IMR-90 (cell line): ENCODE results near the gene PANK4. TPM values are rescaled to one million over a fixed set of nuclear protein-coding genes. Genes with fewer than 3 reads are reported as not detected.

Experiments
- ATAC-seq: fragments of 200-7000 bp; cut with Tn5 transposase; 2 replicates; pipeline ENCODE4 v1.9.1; 2020; ENCODE audit warnings: low read depth, mild to moderate bottlenecking, moderate library complexity
- BruUV-seq: library from RNA; stranded (reverse); fragments of 400-500 nt; replicated peaks from 2 replicates; lab custom pipeline; 2021; lab: Mats Ljungman, UMichigan
- CTCF ChIA-PET: fragments of 300-600 bp; formaldehyde crosslinking; extraction: SDS; loops from one replicate; lab custom pipeline; 2021; ENCODE audit warnings: antibody characterized with exemption; lab: Yijun Ruan, JAX
- POLR2A ChIA-PET: fragments of 300-600 bp; sonication (Branson Sonifier 250); formaldehyde crosslinking; loops from one replicate; lab custom pipeline; 2022; ENCODE audit warnings: antibody characterized with exemption; ENCODE audit not compliant: unreplicated experiment; lab: Charles Lee
- DNase-seq: peaks from one replicate; pipeline ENCODE4 v3.0.0; 2013
- H2AFZ ChIP-seq: replicated peaks from 2 replicates; pipeline ENCODE3; 2013; ENCODE audit warnings: low read length, mild to moderate bottlenecking; ENCODE audit not compliant: poor library complexity
- H2AK5ac ChIP-seq: 2 replicates; pipeline ENCODE4 v1.6.1; 2013; ENCODE audit warnings: low read depth, low read length, inconsistent platforms
- H2AK9ac ChIP-seq: replicated peaks from 2 replicates; pipeline ENCODE3; 2013; ENCODE audit warnings: mild to moderate bottlenecking, low read depth, low read length, moderate library complexity; ENCODE audit not compliant: poor library complexity
- H2BK120ac ChIP-seq: 2 replicates; pipeline ENCODE4 v1.6.1; 2013; ENCODE audit warnings: low read depth, low read length, inconsistent platforms
- H2BK15ac ChIP-seq: 3 replicates; pipeline ENCODE4 v1.6.1; 2013; ENCODE audit warnings: low read depth, low read length, inconsistent platforms
- H2BK20ac ChIP-seq: 2 replicates; pipeline ENCODE4 v1.6.1; 2013; ENCODE audit warnings: low read depth, mild to moderate bottlenecking, inconsistent platforms, low read length, moderate library complexity
- H2BK5ac ChIP-seq: 2 replicates; pipeline ENCODE4 v1.6.1; 2013; ENCODE audit warnings: mild to moderate bottlenecking, low read depth, low read length, inconsistent platforms; ENCODE audit not compliant: poor library complexity, severe bottlenecking
- H3K14ac ChIP-seq: replicated peaks from 2 replicates; pipeline ENCODE4 v1.6.1; 2013; ENCODE audit warnings: low read depth, low read length, inconsistent platforms
- H3K18ac ChIP-seq: 2 replicates; pipeline ENCODE4 v1.6.1; 2013; ENCODE audit warnings: low read depth, low read length, control low read depth
- H3K23ac ChIP-seq: 2 replicates; pipeline ENCODE4 v1.6.1; 2013; ENCODE audit warnings: low read depth, low read length, inconsistent platforms
- H3K27ac ChIP-seq: 2 replicates; pipeline ENCODE4 v1.5.1; 2013; ENCODE audit warnings: mild to moderate bottlenecking, control low read depth, low read length; ENCODE audit not compliant: insufficient read depth
- H3K27me3 ChIP-seq: 2 replicates; pipeline ENCODE4 v1.6.1; 2013; ENCODE audit warnings: low read length; ENCODE audit not compliant: control insufficient read depth, insufficient read depth
- H3K36me3 ChIP-seq: 2 replicates; pipeline ENCODE4 v1.6.1; 2013; ENCODE audit warnings: low read length, mixed read lengths; ENCODE audit not compliant: control insufficient read depth, insufficient read depth
- H3K4ac ChIP-seq: 2 replicates; pipeline ENCODE4 v1.6.1; 2013; ENCODE audit warnings: low read depth, low read length, inconsistent platforms
- H3K4me1 ChIP-seq: 2 replicates; pipeline ENCODE4 v1.6.1; 2013; ENCODE audit warnings: low read length, mixed read lengths; ENCODE audit not compliant: control insufficient read depth, insufficient read depth
- H3K4me2 ChIP-seq: 2 replicates; pipeline ENCODE4 v1.6.1; 2013; ENCODE audit warnings: low read depth, mild to moderate bottlenecking, control low read depth, low read length, moderate library complexity
- H3K4me3 ChIP-seq: 2 replicates; pipeline ENCODE4 v1.5.1; 2013; ENCODE audit warnings: low read depth, mild to moderate bottlenecking, control low read depth, low read length, moderate library complexity; ENCODE audit not compliant: insufficient read depth
- H3K56ac ChIP-seq: 2 replicates; pipeline ENCODE4 v1.6.1; 2013; ENCODE audit warnings: low read length, inconsistent platforms; ENCODE audit not compliant: insufficient read depth; ENCODE audit errors: extremely low read depth
- H3K79me1 ChIP-seq, 2 experiments: 2 replicates each; pipeline ENCODE4 v1.6.1; 2013; ENCODE audit warnings: low read length in 2 of 2, inconsistent platforms in 1 of 2, low read depth in 1 of 2
- H3K9ac ChIP-seq: 2 replicates; pipeline ENCODE4 v1.6.1; 2013; ENCODE audit warnings: low read depth, low read length, control low read depth
- H3K9me1 ChIP-seq: 2 replicates; pipeline ENCODE4 v1.6.1; 2013; ENCODE audit warnings: low read length, inconsistent platforms; ENCODE audit not compliant: insufficient read depth
- H3K9me3 ChIP-seq: 2 replicates; pipeline ENCODE4 v1.6.1; 2013; ENCODE audit warnings: low read length; ENCODE audit not compliant: control insufficient read depth, insufficient read depth
- H4K20me1 ChIP-seq: 2 replicates; pipeline ENCODE4 v1.6.1; 2013; ENCODE audit warnings: low read length, inconsistent platforms; ENCODE audit not compliant: insufficient read depth
- H4K5ac ChIP-seq: 2 replicates; pipeline ENCODE4 v1.6.1; 2013; ENCODE audit warnings: mild to moderate bottlenecking, low read depth, low read length, control low read depth
- H4K8ac ChIP-seq, 2 experiments: 2 replicates each; pipeline ENCODE4 v1.6.1; 2013; ENCODE audit warnings: low read depth in 2 of 2, low read length in 2 of 2, control low read depth in 1 of 2, inconsistent platforms in 1 of 2
- H4K91ac ChIP-seq: 2 replicates; pipeline ENCODE4 v1.6.1; 2013; ENCODE audit warnings: low read depth, low read length, inconsistent platforms; ENCODE audit not compliant: insufficient read depth
- BHLHE40 ChIP-seq: fragments of 150-350 bp; IDR thresholded peaks from 2 replicates; pipeline ENCODE4 v1.6.1; 2016; ENCODE audit warnings: mild to moderate bottlenecking, low read depth, low read length
- CEBPB ChIP-seq: IDR thresholded peaks from 2 replicates; pipeline ENCODE4 v1.6.1; 2012; ENCODE audit warnings: low read depth, low read length, improper control_type of control experiment
- CHD1 ChIP-seq: IDR thresholded peaks from 2 replicates; pipeline ENCODE4 v1.6.1; 2012; ENCODE audit warnings: low read depth, low read length, improper control_type of control experiment
- FOS ChIP-seq: fragments of 150-350 bp; IDR thresholded peaks from 2 replicates; pipeline ENCODE4 v1.6.1; 2016; ENCODE audit warnings: low read depth, low read length
- MAFK ChIP-seq: IDR thresholded peaks from 2 replicates; pipeline ENCODE4 v1.6.1; 2012; ENCODE audit warnings: low read depth, low read length, improper control_type of control experiment
- MAZ ChIP-seq: IDR thresholded peaks from 2 replicates; pipeline ENCODE4 v1.6.1; 2012; ENCODE audit warnings: low read depth, mild to moderate bottlenecking, low read length, improper control_type of control experiment, moderate library complexity, borderline replicate concordance
- MXI1 ChIP-seq: IDR thresholded peaks from 2 replicates; pipeline ENCODE4 v1.6.1; 2012; ENCODE audit warnings: low read depth, mild to moderate bottlenecking, low read length, moderate library complexity, borderline replicate concordance
- NFE2L2 ChIP-seq: fragments of 150-350 bp; IDR thresholded peaks from 2 replicates; pipeline ENCODE4 v1.6.1; 2016; ENCODE audit warnings: low read depth, mild to moderate bottlenecking, low read length
- POLR2A ChIP-seq: IDR thresholded peaks from 2 replicates; pipeline ENCODE4 v1.6.1; 2012; ENCODE audit warnings: mild to moderate bottlenecking, low read depth, low read length
- RAD21 ChIP-seq: IDR thresholded peaks from 2 replicates; pipeline ENCODE4 v1.6.1; 2012; ENCODE audit warnings: low read length, improper control_type of control experiment
- RCOR1 ChIP-seq: IDR thresholded peaks from 2 replicates; pipeline ENCODE4 v1.6.1; 2012; ENCODE audit warnings: mild to moderate bottlenecking, low read length, improper control_type of control experiment; ENCODE audit not compliant: insufficient replicate concordance
- RFX5 ChIP-seq: IDR thresholded peaks from 2 replicates; pipeline ENCODE4 v1.8.0; 2012; ENCODE audit warnings: low read depth, mild to moderate bottlenecking, low read length, moderate library complexity
- SMC3 ChIP-seq: fragments of 150-350 bp; IDR thresholded peaks from 2 replicates; pipeline ENCODE4 v1.6.1; 2016; ENCODE audit warnings: low read depth, mild to moderate bottlenecking, antibody characterized with exemption, low read length, moderate library complexity
- WGBS, 2 experiments: methylation state at CpG; one replicate each; pipeline versions ENCODE4 v1.1.5 to v1.1.7; 2013; ENCODE audit warnings: missing lambda C conversion rate in 2 of 2; ENCODE audit not compliant: insufficient read length in 1 of 2; ENCODE audit errors: extremely low coverage in 2 of 2; 5-methylcytosine and 5-hydroxymethylcytosine counted together
- dilution Hi-C: fragments of 300-500 bp; cut with HindIII; formaldehyde crosslinking; loops from one replicate; pipeline ENCODE4 v1.14.3; 2018; ENCODE audit warnings: low sequenced_read_pairs; ENCODE audit not compliant: unreplicated experiment
- in situ Hi-C: fragments of 300-500 bp; cut with MboI; formaldehyde crosslinking; loops from 3 replicates; pipeline ENCODE4 v1.14.3; 2019; ENCODE audit warnings: low sequenced_read_pairs, inconsistent platforms, mixed read lengths
- intact Hi-C: fragments of 100-400 bp; cut with micrococcal nuclease; formaldehyde crosslinking; loops from 2 replicates; pipeline ENCODE4 v1.10.0; 2022
- polyA plus RNA-seq, 3 experiments: library from polyadenylated mRNA; depleted of rRNA; stranded (reverse); fragments of >200 nt; gene quantifications; 2 replicates each; pipeline ENCODE4 v1.2.3, GENCODE V29; 2012; ENCODE audit warnings: low replicate concordance in 1 of 3
- total RNA-seq: library from RNA; depleted of rRNA; stranded (reverse); fragments of >200 nt; gene quantifications from 2 replicates; pipeline ENCODE4 v1.2.3, GENCODE V29; 2012
- TF ChIP-seq, protein P1 (sequence below): conservative IDR thresholded peaks from 2 replicates; pipeline ENCODE4 v1.5.1; 2012; ENCODE audit warnings: mild to moderate bottlenecking, low read depth, low read length, improper control_type of control experiment
- TF ChIP-seq, protein P2 (sequence below): fragments of 150-350 bp; IDR thresholded peaks from 2 replicates; pipeline ENCODE4 v1.6.1; 2017; ENCODE audit warnings: mild to moderate bottlenecking, antibody characterized with exemption, low read length, low read depth

Gene PANK4
- total and polyA plus RNA-seq, 2 of the 4 experiments (the other 2 are of a cell fraction) = 14.0 to 18.5 TPM

DNA sequence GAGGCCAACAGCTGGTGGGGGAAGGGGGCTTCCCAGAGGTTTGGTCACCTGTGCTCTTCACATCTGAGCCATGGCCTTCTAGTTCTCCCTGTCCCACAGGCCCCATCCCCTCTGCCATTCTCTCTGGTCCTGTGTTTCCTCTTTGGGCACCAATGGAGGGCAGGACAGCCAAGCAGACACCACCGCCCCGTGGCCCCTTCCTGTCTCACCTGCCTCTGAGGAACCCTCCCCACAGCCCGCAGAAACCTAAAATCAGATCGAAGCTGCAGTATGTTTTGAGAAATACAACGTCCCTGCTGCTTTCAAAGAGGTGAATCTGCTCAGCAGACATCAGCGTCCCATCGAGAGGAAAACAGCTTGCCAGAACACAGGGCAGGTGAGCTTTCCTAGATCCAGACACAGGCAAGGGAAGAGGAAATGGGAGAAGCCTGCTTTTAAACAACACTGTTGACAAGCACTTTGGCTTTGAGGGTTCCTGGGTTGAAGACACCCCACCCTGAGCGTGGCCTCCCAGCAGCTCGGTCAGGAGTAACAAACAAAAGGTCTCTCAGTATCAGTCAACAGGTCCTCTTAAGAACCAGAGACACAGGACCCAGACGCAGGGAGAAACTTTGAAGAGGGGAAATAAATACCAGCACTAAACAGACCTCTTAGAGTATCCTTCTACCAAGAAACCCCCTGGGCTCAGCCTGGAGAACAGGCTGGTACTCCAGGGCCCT, 2.3 kb downstream of the PANK4 start:
- Histone ChIP-seq H2AK5ac (peak overlapping the region; percentile 96), H4K8ac (peak overlapping the region in 1 of 2 experiments; percentile 77; a peak in 2 of 4 replicates), H4K20me1 (peaks cover 49% of the 10 kb centered on the region), H3K18ac (no peak overlapping the region; the same call in 1 of the 2 replicates), H3K4me1 (peaks cover 25% of the 10 kb centered on the region), H3K56ac (peak overlapping the region; percentile 28; the same call in 1 of the 2 replicates), H4K91ac (peak overlapping the region; percentile 86), H3K27me3 (peaks cover 6% of the 10 kb centered on the region; the same call in 1 of the 2 replicates), H3K9me1 (peaks cover 13% of the 10 kb centered on the region), H3K9me3 (no peaks in the 10 kb centered on the region), H3K79me1 (peaks cover 7 to 45% of the 10 kb centered on the region in 2 experiments), H2BK15ac (peak overlapping the region; percentile 26; the same call in 2 of the 3 replicates), H3K14ac (peak overlapping the region; percentile 85), H2AFZ (no peak overlapping the region), H2AK9ac (peak overlapping the region; percentile 96), H3K9ac (no peak overlapping the region; the same call in 1 of the 2 replicates), H2BK20ac (peak overlapping the region; percentile 70), H3K23ac (peak overlapping the region; percentile 70), H3K4ac (peak overlapping the region; percentile 84), H3K27ac (peak overlapping the region; percentile 82; the same call in 1 of the 2 replicates), H3K4me3 (no peak overlapping the region), H4K5ac (peak overlapping the region; percentile 35), H3K36me3 (peaks cover 20% of the 10 kb centered on the region), H2BK5ac (peak overlapping the region; percentile 84), H2BK120ac (peak overlapping the region; percentile 91), H3K4me2 (peak overlapping the region; percentile 72; the same call in 1 of the 2 replicates)
- no TSS peak for BruUV-seq
- intact Hi-C loops = no loop called here
- in situ Hi-C loops = no loop called here
- POLR2A ChIA-PET = no interaction called here
- ATAC-seq (no peak), DNase-seq (no peak)
- dilution Hi-C loops = no loop called here
- WGBS, 2 experiments = 72% methylated on average over 3 of the region's 10 CpGs; no CpG with 5 or more reads in 1 of the 2 experiments
- CTCF ChIA-PET = interaction anchor here (0.6 kb wide), 1 partner anchor 71 kb away, joined by 4 read pairs; no protein-coding TSS in a partner anchor
- TF ChIP-seq MXI1 (no peak), BHLHE40 (no peak), FOS (no peak), NFE2L2 (no peak), CEBPB (no peak), POLR2A (no peak), CHD1 (no peak), RCOR1 (no peak), MAFK (no peak), MAZ (no peak), RFX5 (no peak), RAD21 (no peak), SMC3 (no peak)
- TF ChIP-seq, protein P1, sequence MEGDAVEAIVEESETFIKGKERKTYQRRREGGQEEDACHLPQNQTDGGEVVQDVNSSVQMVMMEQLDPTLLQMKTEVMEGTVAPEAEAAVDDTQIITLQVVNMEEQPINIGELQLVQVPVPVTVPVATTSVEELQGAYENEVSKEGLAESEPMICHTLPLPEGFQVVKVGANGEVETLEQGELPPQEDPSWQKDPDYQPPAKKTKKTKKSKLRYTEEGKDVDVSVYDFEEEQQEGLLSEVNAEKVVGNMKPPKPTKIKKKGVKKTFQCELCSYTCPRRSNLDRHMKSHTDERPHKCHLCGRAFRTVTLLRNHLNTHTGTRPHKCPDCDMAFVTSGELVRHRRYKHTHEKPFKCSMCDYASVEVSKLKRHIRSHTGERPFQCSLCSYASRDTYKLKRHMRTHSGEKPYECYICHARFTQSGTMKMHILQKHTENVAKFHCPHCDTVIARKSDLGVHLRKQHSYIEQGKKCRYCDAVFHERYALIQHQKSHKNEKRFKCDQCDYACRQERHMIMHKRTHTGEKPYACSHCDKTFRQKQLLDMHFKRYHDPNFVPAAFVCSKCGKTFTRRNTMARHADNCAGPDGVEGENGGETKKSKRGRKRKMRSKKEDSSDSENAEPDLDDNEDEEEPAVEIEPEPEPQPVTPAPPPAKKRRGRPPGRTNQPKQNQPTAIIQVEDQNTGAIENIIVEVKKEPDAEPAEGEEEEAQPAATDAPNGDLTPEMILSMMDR = no peak
- TF ChIP-seq, protein P2, sequence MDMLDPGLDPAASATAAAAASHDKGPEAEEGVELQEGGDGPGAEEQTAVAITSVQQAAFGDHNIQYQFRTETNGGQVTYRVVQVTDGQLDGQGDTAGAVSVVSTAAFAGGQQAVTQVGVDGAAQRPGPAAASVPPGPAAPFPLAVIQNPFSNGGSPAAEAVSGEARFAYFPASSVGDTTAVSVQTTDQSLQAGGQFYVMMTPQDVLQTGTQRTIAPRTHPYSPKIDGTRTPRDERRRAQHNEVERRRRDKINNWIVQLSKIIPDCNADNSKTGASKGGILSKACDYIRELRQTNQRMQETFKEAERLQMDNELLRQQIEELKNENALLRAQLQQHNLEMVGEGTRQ = no peak
